H54 (cell line): ENCODE measurements around the gene NCOR2.

Source experiments
- DNase-seq: peaks from one replicate; pipeline ENCODE4 v3.0.0; 2011; ENCODE audit warnings: low spot score, mixed read lengths; ENCODE audit not compliant: insufficient read length
- FAIRE-seq: peaks from 3 replicates; lab custom pipeline; 2011; peaks lifted over from hg19 to GRCh38; lab: Jason Lieb, UNC
- POLR2A ChIP-seq: IDR thresholded peaks from 2 replicates; pipeline ENCODE4 v1.6.1; 2011; ENCODE audit warnings: low read depth, mild to moderate bottlenecking, low read length

NCOR2 gene

GRCh38 chr12:124607681-124608425 lies 40.4 kb upstream of the NCOR2 start:
- DNase-seq (no peak), FAIRE-seq (no peak)
- TF ChIP-seq POLR2A = no peak

GRCh38 chr12:124605883-124606774 lies 38.7 kb upstream of the NCOR2 start:
- TF ChIP-seq POLR2A = no peak
- FAIRE-seq (no peak), DNase-seq (no peak)

GRCh38 chr12:124605150-124605882 lies 37.9 kb upstream of the NCOR2 start:
- FAIRE-seq (no peak), DNase-seq (no peak)
- TF ChIP-seq POLR2A = no peak

GRCh38 chr12:124604264-124604680 lies 36.9 kb upstream of the NCOR2 start:
- TF ChIP-seq POLR2A = no peak
- DNase-seq = no peak

GRCh38 chr12:124603831-124604251 lies 36.4 kb upstream of the NCOR2 start:
- DNase-seq (no peak), FAIRE-seq (no peak)
- TF ChIP-seq POLR2A = no peak

More at GRCh38 chr12:124604264-124604680, 36.9 kb upstream of the NCOR2 start:
- no peak for FAIRE-seq

DNA sequence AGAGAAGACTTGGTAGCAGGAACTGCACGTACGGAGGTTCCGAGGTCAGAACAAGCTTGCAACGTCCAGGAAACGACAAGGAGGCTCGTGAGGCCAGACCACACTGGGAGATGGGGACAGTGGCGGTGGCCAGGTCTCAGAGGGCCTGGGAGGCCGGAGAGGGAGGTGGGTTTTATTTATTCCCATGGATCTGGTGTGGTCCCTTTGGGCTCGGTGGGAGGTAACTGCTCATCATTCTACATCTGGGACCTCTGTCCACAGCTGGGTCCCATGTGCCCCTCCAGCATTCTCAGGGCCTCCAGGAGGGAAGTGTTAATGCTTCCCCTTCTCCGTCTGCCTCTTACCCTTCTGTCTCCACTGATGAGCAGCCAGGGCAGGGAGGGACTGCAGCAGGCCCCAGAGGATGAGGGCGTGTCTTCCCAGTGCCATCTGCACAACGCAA lies 35.7 kb upstream of the NCOR2 start:
- no peak for DNase-seq
- FAIRE-seq = no peak
- TF ChIP-seq POLR2A = no peak

GRCh38 chr12:124601706-124602105 lies 34.3 kb upstream of the NCOR2 start:
- FAIRE-seq = no peak
- TF ChIP-seq POLR2A = no peak
- DNase-seq = no peak

DNA sequence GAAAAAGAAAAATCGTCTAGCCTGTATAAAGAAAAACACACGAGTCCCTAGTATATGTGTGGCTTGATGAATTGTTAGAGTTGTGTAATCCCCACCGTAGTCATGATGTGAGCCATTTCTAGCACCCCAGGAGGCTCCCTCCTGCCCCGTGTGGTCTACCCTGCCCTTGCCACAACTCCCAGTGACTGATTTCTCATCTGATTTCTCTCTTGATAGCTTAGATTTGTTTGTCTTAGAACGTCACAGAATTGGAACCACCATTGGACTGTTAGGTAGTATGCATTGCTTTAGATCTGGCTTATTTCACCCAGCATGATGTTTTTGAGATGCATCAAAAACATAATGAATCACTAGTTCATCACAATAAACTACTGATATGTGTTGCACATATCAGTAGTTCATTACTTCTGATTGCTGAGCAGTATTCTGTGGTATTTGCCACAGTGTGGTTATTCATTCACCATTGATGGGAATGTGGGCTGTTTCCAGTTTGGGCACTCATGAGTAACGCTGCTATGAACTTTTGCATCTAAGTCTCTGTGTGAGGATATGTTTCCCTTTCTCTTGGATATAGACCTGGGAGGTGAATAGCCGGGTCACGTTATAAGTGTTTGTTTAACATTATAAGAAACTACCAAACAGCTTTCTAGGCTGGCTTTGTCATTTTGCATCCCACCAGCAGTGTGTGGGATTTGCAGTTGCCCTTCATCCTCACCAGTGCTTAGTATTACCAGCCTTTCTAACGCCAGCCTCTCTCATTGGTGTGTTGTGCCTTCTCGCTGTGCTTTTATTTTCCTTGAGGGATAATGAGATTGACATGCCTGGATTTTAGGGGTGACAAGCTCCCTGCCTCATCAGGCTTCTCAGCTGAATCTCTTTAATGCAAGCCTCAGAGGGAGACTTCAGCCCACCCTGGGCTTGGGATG lies 31.9 kb upstream of the NCOR2 start:
- no peak for TF ChIP-seq POLR2A
- DNase-seq (peak; percentile 59), FAIRE-seq (peak; percentile 55)

DNA sequence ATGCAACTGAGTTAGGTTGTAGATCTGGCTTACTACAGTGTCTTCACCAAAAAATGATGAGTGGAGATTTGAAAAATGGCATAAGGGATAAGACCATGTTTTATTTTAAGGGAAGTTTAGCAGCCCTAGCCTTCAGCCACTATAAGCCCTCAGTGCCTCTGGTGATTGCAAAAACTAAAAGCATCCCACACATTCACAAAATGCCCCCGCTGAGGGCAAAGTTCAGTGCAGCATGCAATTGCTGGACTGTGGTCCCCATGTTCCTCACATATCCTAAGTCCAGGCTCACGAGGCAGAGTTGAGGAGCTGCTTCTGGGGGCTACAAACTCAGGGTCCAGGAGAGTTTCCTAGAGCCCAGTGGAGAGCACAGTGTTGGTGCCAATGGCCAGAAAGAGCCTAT lies 29.6 kb upstream of the NCOR2 start:
- TF ChIP-seq POLR2A = no peak
- DNase-seq (no peak), FAIRE-seq (no peak)

GRCh38 chr12:124595444-124595843 lies 28.0 kb upstream of the NCOR2 start:
- FAIRE-seq = no peak
- DNase-seq = no peak
- TF ChIP-seq POLR2A = no peak

DNA sequence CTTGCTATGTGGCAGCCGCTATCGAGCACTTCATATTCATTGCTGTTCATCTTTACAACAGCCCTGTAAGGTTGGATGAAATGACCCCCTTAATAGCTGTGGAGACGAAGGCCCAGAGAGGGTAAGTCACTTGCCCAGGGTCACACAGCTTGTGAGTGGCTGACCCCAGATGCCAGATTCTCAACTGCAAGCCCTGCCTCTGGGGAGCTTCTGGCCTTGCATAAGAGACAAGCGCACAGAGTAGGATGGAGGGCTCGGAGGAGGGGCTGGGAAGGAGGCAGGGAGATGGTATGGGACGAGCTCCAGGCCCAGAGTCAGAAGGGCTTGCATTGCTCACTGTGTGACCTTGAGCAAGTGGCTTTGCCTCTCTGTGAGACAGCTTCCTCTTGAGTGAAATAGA lies 27.4 kb upstream of the NCOR2 start:
- FAIRE-seq (no peak), DNase-seq (no peak)
- no peak for TF ChIP-seq POLR2A

- TF ChIP-seq POLR2A = no peak
- no peak for DNase-seq
- FAIRE-seq = no peak
Measured at GRCh38 chr12:124593851-124594401, 26.5 kb upstream of the NCOR2 start.
